Breast epithelium (tissue), 3 donors: ENCODE data around the gene LRFN3.

Experiments used
- POLR2A ChIP-seq: fragments of 450-650 bp; IDR thresholded peaks from one replicate; pipeline ENCODE4 v1.6.1; 2016; ENCODE audit warnings: antibody characterized with exemption, mild to moderate bottlenecking, moderate library complexity
- TF ChIP-seq, protein P1 (sequence below), 3 donors: fragments of 450-650 bp; IDR thresholded peaks; one replicate each; pipeline ENCODE4 v1.5.1; 2016 to 2017; ENCODE audit warnings: antibody characterized with exemption in 3 of 3, mild to moderate bottlenecking in 3 of 3, moderate library complexity in 3 of 3

DNA sequence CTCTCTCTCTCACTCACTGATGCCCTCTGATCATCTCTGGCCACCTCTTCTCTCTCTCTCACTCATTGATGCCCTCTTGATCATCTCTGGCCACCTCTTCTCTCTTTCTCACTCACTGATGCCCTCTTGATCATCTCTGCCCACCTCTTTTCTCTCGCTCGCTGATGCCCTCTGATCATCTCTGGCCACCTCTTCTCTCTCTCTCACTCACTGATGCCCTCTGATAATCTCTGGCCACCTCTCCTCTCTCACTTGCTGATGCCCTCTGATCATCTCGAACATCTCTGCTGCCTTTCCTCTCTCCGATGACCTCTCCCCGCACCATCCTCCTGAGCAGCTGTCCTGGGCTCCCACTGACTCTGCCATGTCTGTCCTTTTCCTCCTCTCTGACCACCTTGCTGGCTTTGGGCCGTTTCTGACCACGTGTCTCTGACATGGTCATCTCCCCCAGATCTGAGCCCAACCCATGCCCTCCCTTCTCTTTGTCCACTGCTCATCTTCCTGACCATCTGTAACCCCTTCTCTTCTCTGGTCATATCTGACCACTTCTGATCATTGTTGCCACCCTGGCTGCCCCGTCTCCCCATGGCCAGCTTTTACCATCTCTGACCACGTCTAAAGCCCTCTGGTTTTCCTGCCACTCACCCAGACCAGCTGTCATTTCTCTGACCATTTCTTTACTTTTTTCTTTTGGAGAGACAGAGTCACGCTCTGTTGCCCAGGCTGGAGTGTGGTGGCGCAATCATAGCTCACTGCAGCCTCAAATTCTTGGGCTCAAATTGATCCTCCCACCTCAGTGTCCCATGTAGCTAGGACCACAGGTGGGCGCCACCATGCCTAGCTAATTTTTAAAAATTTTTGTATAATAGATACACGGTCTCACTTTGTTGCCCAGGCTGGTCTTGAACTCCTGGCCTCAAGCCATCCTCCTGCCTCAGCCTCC, 2.4 kb downstream of the LRFN3 start:
- TF ChIP-seq, protein P1, sequence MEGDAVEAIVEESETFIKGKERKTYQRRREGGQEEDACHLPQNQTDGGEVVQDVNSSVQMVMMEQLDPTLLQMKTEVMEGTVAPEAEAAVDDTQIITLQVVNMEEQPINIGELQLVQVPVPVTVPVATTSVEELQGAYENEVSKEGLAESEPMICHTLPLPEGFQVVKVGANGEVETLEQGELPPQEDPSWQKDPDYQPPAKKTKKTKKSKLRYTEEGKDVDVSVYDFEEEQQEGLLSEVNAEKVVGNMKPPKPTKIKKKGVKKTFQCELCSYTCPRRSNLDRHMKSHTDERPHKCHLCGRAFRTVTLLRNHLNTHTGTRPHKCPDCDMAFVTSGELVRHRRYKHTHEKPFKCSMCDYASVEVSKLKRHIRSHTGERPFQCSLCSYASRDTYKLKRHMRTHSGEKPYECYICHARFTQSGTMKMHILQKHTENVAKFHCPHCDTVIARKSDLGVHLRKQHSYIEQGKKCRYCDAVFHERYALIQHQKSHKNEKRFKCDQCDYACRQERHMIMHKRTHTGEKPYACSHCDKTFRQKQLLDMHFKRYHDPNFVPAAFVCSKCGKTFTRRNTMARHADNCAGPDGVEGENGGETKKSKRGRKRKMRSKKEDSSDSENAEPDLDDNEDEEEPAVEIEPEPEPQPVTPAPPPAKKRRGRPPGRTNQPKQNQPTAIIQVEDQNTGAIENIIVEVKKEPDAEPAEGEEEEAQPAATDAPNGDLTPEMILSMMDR (IDR thresholded peaks at IDR 0.05), result no peak
- no peak for TF ChIP-seq POLR2A
